ENCODE data around the gene CCDC3.

Gene CCDC3

DNA sequence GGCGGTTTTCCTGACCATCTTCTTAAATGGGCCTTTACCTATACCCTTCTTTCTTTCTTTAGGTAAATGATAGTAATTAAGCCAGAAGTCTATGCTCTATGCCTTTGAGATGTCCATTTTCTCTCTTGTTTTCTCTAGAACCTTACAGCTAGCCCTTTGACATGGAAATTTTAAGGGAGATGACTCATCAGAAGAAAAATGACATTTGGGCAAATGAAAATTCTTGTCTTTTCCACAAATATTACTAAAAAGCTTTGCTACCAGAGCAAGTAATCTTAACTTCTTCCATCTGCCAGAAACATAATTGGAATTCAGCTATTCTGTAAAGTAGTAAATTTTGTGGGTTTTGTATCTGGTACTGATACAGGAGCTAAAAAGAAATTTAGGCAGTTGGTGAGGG, 59.5 kb downstream of the CCDC3 start:
- DNase-seq (ENCODE audit: low read depth): no peak
- no peak for TF ChIP-seq CTCF (conservative IDR thresholded peaks at IDR 0.05; ENCODE audit: low read depth, low read length)
- H3K4me3 ChIP-seq (ENCODE audit: low read length): no peak overlapping the region

DNA sequence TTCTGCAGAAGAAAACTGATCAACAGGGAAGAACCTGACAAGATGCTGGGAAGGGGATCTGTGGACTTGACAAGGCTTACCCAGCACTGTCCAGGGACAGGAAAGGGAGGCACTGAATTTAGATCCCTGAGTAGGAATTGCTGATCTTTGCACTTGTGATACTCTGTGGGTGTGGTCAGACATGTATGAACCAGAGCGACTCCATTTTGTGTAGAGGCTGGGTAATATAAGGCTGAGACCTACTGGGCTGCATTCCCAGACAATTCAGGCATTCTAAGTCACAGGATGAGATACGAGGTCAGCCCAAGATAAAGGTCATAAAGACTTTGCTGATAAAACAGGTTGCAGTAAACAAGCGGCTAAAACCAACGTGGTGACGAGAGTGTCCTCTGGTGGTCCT, 60.7 kb downstream of the CCDC3 start:
- no peak for DNase-seq (ENCODE audit: low read depth)
- no peak overlapping the region for H3K4me3 ChIP-seq (ENCODE audit: low read length)
- TF ChIP-seq CTCF (conservative IDR thresholded peaks at IDR 0.05; ENCODE audit: low read depth, low read length): no peak

GRCh38 chr10:12938271-12938670, 63.2 kb downstream of the CCDC3 start:
- H3K4me3 ChIP-seq (ENCODE audit: low read length): no peak overlapping the region
- no peak for TF ChIP-seq CTCF (conservative IDR thresholded peaks at IDR 0.05; ENCODE audit: low read depth, low read length)
- no peak for DNase-seq (ENCODE audit: low read depth)

GRCh38 chr10:12937527-12937926, 64.0 kb downstream of the CCDC3 start:
- no peak for TF ChIP-seq CTCF (conservative IDR thresholded peaks at IDR 0.05; ENCODE audit: low read depth, low read length)
- no peak overlapping the region for H3K4me3 ChIP-seq (ENCODE audit: low read length)
- no peak for DNase-seq (ENCODE audit: low read depth)

DNA sequence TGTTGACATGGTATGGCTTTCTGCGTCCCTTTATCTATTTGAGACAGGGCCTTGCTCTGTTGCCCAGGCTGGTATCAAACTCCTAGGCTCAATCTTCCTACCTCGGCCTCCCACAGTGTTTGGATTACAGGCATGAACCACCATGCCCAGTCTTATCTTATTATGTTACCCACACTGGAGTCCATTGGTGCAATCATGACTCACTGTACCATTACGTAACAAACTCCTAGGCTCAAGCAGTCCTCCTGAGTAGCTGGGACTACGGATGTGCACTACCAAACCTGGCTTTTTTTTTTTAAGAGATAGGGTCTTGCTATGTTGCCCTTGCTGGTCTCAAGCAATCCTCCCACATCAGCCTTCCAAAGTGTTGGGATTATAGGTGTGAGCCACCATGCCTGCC, 66.7 kb downstream of the CCDC3 start:
- H3K4me3 ChIP-seq (ENCODE audit: low read length): no peak overlapping the region
- TF ChIP-seq CTCF (conservative IDR thresholded peaks at IDR 0.05; ENCODE audit: low read depth, low read length): no peak
- DNase-seq (ENCODE audit: low read depth): no peak

DNA sequence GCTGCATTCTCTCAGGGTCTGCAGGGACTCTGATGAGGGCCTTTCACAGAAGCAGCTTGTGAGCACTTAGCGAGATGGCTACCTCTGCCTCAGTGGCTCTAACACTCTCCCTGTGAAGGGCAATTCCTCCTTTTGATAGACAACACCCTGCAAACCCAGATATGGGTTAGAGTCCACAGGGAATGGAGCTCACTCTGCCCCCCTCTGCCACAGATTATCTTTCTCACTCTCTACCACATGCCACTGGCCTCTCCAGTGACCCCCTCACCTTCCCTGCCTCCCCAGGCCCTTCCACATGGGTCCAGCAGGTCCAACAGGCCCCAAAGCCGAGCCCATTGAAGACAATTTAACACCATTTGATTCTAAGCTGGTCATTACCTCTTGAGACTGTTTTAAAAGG, 72.1 kb downstream of the CCDC3 start:
- no peak for DNase-seq (ENCODE audit: low read depth)
- no peak overlapping the region for H3K4me3 ChIP-seq (ENCODE audit: low read length)
- no peak for TF ChIP-seq CTCF (conservative IDR thresholded peaks at IDR 0.05; ENCODE audit: low read depth, low read length)

DNA sequence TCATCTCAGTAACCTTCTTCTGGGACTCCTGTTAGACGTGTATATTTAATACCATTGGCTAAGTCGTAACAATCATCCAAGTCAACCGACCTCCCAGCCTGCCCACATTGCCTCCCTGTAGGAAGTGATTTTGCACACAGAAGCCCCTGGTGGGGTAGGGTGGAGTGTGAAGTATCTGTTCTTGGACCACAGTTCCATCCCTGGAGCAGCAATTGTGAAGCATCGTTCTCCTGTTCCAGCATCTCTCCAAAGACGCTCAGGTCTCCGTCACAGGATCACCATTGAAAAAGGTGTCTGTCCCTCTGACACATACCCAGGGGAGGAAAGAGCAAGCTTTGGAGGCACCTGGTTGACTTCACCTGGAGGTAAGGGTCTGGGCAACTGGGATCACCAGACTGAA, 72.9 kb downstream of the CCDC3 start:
- DNase-seq (ENCODE audit: low read depth): no peak
- TF ChIP-seq CTCF (conservative IDR thresholded peaks at IDR 0.05; ENCODE audit: low read depth, low read length): no peak
- H3K4me3 ChIP-seq (ENCODE audit: low read length): no peak overlapping the region
